Parathyroid adenoma (tissue), 2 donors: ENCODE data around the gene GPATCH2L.
A peak's percentile ranks its signal among the peaks of the same experiment; 100 is the strongest.

Experiments used
- H2AFZ ChIP-seq: fragments of 300-600 bp; sonication (generic); one replicate; pipeline ENCODE4 v1.7.0; 2017; ENCODE audit warnings: antibody characterized with exemption, mild to moderate bottlenecking
- H3K27ac ChIP-seq: fragments of 300-600 bp; sonication (generic); one replicate; pipeline ENCODE4 v1.7.0; 2017
- H3K27me3 ChIP-seq: fragments of 300-600 bp; sonication (generic); one replicate; pipeline ENCODE4 v1.7.0; 2017; ENCODE audit warnings: low read length; ENCODE audit not compliant: control insufficient read depth, insufficient read depth
- H3K36me3 ChIP-seq: fragments of 300-600 bp; sonication (generic); one replicate; pipeline ENCODE4 v1.7.0; 2017; ENCODE audit warnings: low read length; ENCODE audit not compliant: control insufficient read depth, insufficient read depth
- H3K4me1 ChIP-seq: fragments of 300-600 bp; sonication (generic); one replicate; pipeline ENCODE4 v1.7.0; 2017; ENCODE audit warnings: control low read depth
- H3K4me2 ChIP-seq: fragments of 300-600 bp; sonication (generic); one replicate; pipeline ENCODE4 v1.7.0; 2017; ENCODE audit warnings: low read length
- H3K4me3 ChIP-seq: fragments of 300-600 bp; sonication (generic); one replicate; pipeline ENCODE4 v1.7.0; 2017; ENCODE audit warnings: low read depth, low read length
- H3K79me2 ChIP-seq: fragments of 300-600 bp; sonication (generic); one replicate; pipeline ENCODE4 v1.7.0; 2017; ENCODE audit warnings: control low read depth
- H3K9ac ChIP-seq: fragments of 300-600 bp; sonication (generic); one replicate; pipeline ENCODE4 v1.7.0; 2017; ENCODE audit warnings: mild to moderate bottlenecking
- H3K9me3 ChIP-seq: fragments of 300-600 bp; sonication (generic); one replicate; pipeline ENCODE4 v1.7.0; 2017; ENCODE audit warnings: low read length; ENCODE audit not compliant: control insufficient read depth
- CTCF ChIP-seq: fragments of 300-600 bp; sonication (generic); IDR thresholded peaks from one replicate; pipeline ENCODE4 v1.7.0; 2017; ENCODE audit warnings: antibody characterized with exemption, mild to moderate bottlenecking
- donor health status: primary hyperparathyroidism.

Gene GPATCH2L

DNA sequence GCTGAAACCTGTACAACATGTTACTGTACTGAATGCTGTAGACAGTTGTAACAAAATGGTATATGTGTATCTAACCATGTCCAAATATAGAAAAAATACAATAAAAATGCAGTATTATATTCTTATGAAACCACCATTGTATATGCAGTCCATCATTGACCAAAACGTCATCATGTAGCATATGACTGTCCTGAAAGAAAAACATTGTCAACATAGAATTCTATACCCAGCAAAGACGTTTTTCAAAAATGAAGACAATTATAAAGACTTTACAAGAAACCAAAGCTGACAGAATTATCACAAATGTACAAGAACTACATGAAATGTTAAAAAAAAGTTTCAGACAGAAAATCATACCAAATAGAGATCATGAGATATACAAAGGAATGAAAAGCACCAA lies 8.1 kb upstream of the GPATCH2L start:
- TF ChIP-seq CTCF = no peak
- H3K27me3 ChIP-seq = no peaks in the 10 kb centered on the region

GRCh38 chr14:76146976-76147375 lies 4.7 kb upstream of the GPATCH2L start:
- H3K79me2 ChIP-seq = no peaks in the 10 kb centered on the region
- no peak overlapping the region for H3K9ac ChIP-seq
- H3K36me3 ChIP-seq = no peaks in the 10 kb centered on the region
- H2AFZ ChIP-seq = no peak overlapping the region
- H3K9me3 ChIP-seq = no peaks in the 10 kb centered on the region
- H3K4me3 ChIP-seq = no peak overlapping the region
- H3K27me3 ChIP-seq = no peaks in the 10 kb centered on the region
- TF ChIP-seq CTCF = no peak
- H3K27ac ChIP-seq = no peak overlapping the region
- H3K4me1 ChIP-seq = peaks cover 3% of the 10 kb centered on the region
- H3K4me2 ChIP-seq = no peak overlapping the region

More for the DNA sequence above, 8.1 kb upstream of the GPATCH2L start:
- no peaks in the 10 kb centered on the region for H3K36me3 ChIP-seq
- no peak overlapping the region for H3K9ac ChIP-seq
- no peaks in the 10 kb centered on the region for H3K79me2 ChIP-seq
- H3K4me2 ChIP-seq = no peak overlapping the region
- H3K4me3 ChIP-seq = no peak overlapping the region
- no peak overlapping the region for H3K27ac ChIP-seq
- no peak overlapping the region for H2AFZ ChIP-seq
- no peaks in the 10 kb centered on the region for H3K9me3 ChIP-seq
- no peaks in the 10 kb centered on the region for H3K4me1 ChIP-seq

DNA sequence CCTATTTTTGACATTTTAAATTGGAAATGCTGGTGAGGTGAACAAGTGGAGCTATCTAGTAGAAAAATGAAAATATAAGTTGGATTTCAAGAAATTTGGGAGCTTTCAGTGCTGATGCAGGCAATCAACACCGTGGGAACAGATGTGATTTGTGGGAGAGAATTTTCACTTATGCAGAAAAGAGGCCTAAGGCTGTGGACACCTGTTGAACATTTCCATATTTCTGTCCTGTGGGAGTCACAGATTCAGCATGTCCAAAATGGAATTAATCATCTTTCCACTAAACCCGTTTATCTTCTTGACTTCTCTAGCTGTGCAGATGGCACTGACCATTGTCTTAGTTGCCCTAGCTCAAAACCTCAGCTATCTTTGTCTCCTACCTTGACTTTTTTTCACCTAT lies 2.5 kb upstream of the GPATCH2L start:
- TF ChIP-seq CTCF = no peak
- Histone ChIP-seq H3K79me2 (peaks cover 8% of the 10 kb centered on the region), H3K4me2 (no peak overlapping the region), H2AFZ (no peak overlapping the region), H3K27ac (no peak overlapping the region), H3K9me3 (no peaks in the 10 kb centered on the region), H3K27me3 (no peaks in the 10 kb centered on the region), H3K9ac (no peak overlapping the region), H3K36me3 (no peaks in the 10 kb centered on the region), H3K4me3 (no peak overlapping the region), H3K4me1 (peaks cover 11% of the 10 kb centered on the region)

DNA sequence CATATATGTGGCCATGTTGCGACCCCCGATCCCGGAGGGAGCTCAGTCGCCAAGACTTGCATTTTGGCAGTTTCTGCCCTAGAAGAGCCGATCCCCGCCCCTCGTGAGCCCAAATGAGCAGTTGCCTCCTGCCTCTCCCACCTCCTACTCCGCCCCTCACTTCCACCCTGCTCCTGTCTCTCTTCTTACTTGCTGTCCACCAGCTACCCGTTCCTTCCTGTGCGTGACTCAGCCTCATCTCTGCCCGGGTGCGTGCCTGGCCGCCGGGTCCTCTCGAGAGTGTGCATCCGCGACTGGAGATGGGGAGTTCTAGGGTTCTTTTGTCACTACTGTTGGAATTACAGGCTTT lies 585 bp downstream of the GPATCH2L start:
- Histone ChIP-seq H3K27me3 (no peaks in the 10 kb centered on the region), H3K79me2 (peaks cover 36% of the 10 kb centered on the region), H3K36me3 (no peaks in the 10 kb centered on the region), H3K27ac (peak overlapping the region; percentile 50), H2AFZ (peak overlapping the region; percentile 96), H3K4me2 (peak overlapping the region; percentile 76), H3K4me3 (peak overlapping the region; percentile 88), H3K9me3 (no peaks in the 10 kb centered on the region), H3K4me1 (peaks cover 16% of the 10 kb centered on the region), H3K9ac (peak overlapping the region; percentile 88)
- TF ChIP-seq CTCF = no peak

DNA sequence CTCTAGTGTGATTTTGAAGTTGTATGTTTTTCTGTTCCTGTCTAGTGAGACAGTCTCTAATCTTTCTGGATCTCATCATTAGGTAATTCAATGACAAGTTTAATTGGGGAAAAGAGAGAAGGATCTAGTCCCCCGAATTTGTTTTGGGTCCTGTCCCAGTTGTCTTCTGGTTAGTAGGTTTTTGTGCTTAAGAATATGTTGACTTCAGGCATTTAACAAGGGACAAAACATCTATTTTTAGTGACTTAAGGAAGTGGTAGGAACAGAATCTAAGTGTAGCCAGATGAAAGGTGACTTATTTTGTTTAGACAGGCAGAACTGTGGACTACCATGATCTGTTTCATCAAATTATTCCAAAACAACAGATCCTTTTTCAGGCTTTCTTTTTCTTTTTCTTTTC lies 2.2 kb downstream of the GPATCH2L start:
- Histone ChIP-seq H3K36me3 (no peaks in the 10 kb centered on the region), H3K27ac (no peak overlapping the region), H3K4me2 (no peak overlapping the region), H3K4me3 (no peak overlapping the region), H3K4me1 (peaks cover 16% of the 10 kb centered on the region), H3K79me2 (peaks cover 36% of the 10 kb centered on the region), H2AFZ (no peak overlapping the region), H3K9me3 (no peaks in the 10 kb centered on the region), H3K9ac (no peak overlapping the region), H3K27me3 (no peaks in the 10 kb centered on the region)
- no peak for TF ChIP-seq CTCF
